Stimulated activated CD8-positive, alpha-beta memory T cell treated with anti-CD3 and anti-CD28 coated beads, Interleukin-7, amount 100 ng/mL, for 4 hours (primary cell): Measurements from ENCODE around the gene PRICKLE2.
"Not testable (repeated sequence)": the region's sequence is repeated elsewhere in the genome, so short reads cannot be mapped to it uniquely, and the experiment has no call there.

Experiments
- DNase-seq, 2 donors: peaks; one replicate each; pipeline ENCODE4 v3.0.0-alpha.2; 2020; ENCODE audit warnings: low read depth in 2 of 2

The PRICKLE2 gene

DNA sequence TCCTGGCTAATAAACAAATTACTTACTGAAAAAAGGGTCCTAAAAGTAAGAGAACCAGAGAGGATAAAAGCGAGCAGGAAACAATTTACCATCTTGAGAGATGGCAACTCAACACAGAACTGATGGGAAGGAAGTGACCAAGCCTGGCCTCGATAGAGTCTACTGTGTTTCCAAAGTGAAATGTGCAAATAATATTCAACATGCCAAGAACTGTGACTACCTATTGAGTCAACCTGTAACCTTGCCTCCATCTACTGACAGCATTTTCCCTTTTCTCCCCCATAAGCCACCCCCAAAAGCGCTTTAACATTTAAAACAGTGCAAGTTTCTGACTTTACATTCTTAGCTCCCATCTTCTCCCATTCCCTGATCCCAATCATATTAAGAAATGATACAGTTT lies 126.6 kb downstream of the PRICKLE2 start:
- DNase-seq, result no peak

GRCh38 chr3:64097920-64098319 lies 127.3 kb downstream of the PRICKLE2 start:
- DNase-seq, result no peak

DNA sequence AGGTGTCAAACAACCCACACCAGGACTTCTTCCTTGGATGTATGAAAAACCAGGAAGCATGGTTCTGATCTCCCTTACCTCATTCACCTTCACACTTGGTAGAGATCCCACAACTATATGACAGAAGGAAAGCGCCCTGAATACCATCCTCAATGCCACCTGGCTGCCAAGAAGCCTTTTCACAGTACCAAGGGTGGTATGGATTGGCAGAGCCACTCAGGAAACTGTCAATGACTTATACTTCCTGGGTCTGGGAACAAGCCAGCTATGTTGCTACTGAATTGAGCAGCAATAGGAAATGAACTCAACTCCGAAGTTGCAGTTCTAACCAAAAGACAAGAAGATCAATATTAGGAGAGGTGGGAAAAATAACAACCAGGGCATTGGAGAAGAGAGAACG lies 129.5 kb downstream of the PRICKLE2 start:
- DNase-seq, result no peak

GRCh38 chr3:64094713-64095079 lies 130.6 kb downstream of the PRICKLE2 start:
- DNase-seq, result no peak

DNA sequence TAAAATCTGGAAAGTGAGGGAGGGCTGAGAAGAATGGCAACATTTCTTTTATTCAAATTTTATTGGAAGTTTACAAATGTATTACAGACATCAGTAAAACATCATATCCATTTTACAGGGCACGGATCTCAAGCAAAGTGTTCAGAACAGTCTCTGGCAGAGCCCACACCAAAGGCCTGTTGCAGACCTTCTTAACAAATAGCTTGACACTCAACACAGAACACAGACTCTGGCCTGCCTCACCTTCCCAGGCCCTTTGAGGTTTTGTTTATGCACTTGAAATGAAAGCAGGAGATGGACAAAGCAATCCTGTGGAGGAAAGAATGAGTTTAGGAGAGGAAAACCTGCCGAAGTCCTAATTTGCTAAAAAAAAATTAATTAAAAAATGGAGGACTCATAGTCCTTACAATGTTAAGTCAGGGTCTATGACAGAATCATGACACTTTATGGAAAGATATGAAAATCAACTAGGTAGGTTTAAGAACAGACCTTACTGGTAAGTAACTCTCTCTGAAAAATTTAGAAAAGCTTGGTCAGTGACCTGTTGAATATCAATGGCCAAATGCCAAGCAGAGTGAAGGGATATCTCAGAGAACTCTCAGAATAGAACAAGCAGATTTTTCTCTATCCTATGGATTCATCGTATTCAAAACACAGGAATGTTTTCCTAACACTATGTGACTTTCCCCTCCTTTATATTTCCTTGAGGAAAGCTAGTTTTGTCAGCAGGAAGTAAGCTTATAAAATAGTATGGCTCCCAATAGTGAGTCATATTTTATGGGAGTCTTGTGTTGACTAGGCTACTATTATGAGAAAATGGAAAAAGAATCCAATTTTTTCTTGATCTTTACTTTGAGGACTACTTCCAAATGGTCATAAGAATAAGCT lies 131.2 kb downstream of the PRICKLE2 start:
- DNase-seq, result no peak

DNA sequence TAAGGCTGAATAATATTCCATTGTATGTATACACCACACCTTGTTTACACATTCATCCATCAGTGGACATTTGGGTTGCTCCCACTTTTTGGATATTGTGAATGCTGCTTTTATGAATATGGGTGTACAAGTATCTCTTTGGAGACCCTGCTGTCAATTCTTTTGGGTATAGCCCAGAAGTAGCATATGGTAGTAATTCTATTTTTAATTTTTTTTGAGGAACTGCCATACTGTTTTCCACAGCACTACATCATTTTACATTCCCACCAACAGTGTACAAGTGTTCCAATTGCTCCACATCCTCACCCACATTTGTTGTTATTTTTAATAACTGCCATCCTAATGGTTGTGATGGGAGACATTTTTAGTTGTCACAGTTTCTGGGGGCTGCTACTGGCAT lies 132.1 kb downstream of the PRICKLE2 start:
- no peak for DNase-seq

- DNase-seq, result no peak
Observed at GRCh38 chr3:64091501-64091900, 133.8 kb downstream of the PRICKLE2 start.

- not testable (repeated sequence) for DNase-seq
Observed at GRCh38 chr3:64089386-64089785, 135.9 kb downstream of the PRICKLE2 start.

DNA sequence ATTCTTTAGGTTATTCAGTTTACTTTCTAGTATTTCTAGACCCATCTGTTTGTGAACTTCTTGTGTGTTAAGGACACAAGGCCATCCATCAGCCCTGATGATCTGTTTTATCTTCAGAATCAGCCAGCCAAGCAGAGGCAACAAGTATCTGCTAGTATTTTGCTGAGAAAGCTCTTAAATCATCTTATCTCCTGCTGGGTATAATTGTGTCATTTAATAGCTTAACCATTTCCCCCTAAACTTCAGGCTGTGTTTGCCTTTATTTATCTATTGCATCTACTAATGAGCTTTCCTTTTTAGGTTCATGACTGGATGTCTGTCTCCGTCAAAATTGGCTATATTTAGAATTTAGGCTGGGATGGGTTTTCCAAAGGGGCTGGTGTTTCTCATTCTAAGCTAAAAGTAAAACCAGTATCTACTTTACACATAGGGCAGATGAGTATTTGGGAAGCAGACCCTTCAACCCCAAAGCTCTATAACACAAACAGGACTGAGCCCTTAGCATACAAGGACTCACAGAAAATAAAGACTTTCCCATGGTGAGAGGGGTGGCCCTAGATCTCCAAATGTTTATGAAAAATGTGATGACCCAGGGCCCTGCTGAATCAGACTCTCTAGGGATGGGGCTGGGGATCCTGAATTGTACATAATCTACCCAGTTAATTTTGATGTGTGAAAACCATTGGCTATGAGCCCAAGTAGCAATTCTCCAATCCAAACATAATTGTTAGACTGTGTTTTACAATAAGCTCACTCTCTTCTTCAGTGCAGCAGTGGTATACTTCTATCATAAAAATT lies 136.7 kb downstream of the PRICKLE2 start:
- DNase-seq, result no peak

GRCh38 chr3:64086479-64087252 lies 138.6 kb downstream of the PRICKLE2 start:
- no peak for DNase-seq

GRCh38 chr3:64084640-64085039 lies 140.6 kb downstream of the PRICKLE2 start:
- no peak for DNase-seq

DNA sequence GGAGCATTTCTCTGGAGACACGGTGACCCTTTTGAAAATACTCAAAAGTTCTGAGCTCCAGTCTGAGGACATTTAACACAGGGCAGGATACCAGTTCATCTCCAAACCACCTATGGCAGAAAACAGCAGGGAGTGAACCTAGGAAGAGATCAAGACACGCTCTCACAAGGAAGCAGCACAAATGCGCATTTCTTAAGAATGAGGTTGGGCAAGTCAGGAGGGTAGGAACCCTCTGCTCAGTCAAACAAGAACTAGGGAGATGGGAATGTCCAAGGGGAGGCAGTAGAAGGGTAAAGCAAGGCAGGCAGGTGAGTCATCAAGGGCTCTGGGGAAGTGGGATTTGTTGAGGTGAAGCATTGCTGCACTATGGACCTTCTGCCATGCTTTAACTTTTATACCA lies 141.7 kb downstream of the PRICKLE2 start:
- no peak for DNase-seq

GRCh38 chr3:64082961-64083541 lies 142.2 kb downstream of the PRICKLE2 start:
- no peak for DNase-seq

GRCh38 chr3:64082411-64082810 lies 142.9 kb downstream of the PRICKLE2 start:
- no peak for DNase-seq

DNA sequence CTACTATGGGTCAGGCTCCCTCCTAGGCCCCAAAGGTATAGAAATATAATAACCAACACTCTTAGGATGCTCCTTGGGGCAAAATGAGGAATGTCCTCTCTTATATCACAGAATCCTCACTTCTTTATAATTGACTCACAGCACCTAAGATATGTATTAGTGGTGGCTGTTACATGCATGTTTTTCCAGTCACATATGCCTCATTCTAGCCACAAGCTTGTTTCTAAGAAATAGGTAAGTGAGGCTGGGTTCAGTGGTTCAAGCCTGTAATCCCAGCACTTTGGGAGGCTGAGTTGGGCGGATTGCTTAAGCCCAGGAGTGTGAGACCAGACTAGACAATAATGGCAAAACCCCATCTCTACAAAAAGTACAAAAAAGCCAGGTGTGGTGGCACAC lies 144.0 kb downstream of the PRICKLE2 start:
- no peak for DNase-seq

DNA sequence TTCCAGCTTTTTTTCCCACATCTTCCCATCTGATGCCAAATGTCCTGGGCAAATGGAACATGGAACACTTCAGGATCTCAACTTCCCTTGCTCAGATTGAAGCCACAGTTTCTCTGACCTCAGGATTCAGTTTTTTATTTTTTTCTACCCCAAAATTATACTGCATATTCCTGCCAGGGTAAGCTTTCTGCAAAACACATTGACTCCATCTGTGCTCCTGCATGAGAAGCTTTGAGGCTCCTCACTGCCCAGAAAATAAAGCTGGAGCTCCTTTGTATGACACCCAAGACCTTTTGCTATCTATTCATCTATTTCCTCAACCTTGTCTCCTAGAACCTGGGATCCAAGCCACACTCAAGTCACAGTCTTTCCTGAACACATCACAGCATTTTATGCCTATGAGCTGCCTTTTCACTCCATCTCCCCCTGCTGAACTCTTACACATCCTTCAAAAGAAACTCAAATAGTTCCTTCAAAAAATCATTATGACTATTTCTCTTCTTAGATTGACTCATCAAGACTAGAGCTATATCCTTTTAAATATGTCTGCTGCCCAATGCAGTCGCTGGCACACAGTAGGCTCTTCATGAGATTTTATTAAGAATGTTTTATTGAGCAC lies 144.5 kb downstream of the PRICKLE2 start:
- no peak for DNase-seq

DNA sequence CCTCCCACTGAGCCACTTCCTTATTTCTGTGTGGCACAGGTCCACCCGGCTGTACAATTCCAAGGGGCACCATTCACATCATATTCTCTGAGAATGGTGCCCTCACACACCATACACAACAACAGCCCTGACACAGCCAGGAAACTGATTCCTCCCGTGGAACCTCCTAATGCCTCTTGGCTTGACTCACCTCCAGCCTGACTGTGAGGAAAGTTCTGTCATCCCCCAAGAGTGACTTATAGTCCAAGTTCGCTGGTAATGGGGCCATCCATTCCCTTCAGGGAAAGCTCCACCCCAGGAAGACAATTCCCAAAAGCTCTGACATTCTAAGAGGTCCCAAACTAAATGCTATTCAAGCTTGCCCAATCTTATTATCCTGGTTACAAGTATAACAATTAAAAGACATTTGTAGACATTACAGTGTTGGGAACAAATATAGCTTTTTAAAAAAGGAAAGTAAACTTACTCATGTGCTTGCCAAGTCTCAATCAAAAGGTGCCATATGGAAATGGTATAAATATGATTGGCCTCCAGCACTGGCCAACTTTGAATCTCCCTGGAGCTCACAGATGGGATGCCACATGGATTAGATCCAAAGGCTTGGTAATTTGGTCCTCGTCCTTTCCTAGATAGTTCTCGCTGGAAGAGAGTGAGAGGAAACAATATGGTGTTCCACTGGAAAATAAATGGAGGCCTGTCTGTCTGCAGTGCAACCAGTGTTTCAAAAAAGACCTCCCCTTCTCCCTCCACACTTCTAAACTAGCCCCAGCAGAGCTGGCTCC lies 145.7 kb downstream of the PRICKLE2 start:
- DNase-seq, result no peak

- no peak for DNase-seq
Observed at GRCh38 chr3:64078966-64079365, 146.3 kb downstream of the PRICKLE2 start.

GRCh38 chr3:64074895-64075679 lies 150.2 kb downstream of the PRICKLE2 start:
- no peak for DNase-seq

DNA sequence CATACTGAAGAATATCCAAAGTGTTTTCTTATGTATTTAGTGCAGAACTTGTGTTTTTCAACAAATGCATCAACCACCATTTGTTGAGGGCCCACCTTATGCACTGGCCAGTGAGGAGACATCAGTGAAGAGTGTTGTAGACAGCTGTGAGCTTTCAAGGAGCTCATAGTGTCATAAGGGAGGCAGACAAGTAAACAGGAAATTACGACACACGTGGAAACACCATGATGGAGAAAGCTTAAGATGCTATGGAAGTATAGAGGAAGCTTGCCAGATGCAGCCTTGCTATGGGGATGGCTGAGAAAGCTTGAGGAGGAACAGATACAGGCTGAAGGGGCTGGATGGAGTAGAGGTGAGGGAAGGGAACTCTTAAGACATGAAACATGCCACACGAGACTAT lies 151.2 kb downstream of the PRICKLE2 start:
- DNase-seq, result no peak
